Type B pancreatic cell (in vitro differentiated cells): ENCODE measurements around the gene PHKG1. TPM values are rescaled to one million over a fixed set of nuclear protein-coding genes. Genes with fewer than 3 reads are reported as not detected.
"Not testable (repeated sequence)": the region's sequence is repeated elsewhere in the genome, so short reads cannot be mapped to it uniquely, and the experiment has no call there.

Source experiments
- DNase-seq: peaks from one replicate; pipeline ENCODE4 v3.0.0; 2021; ENCODE audit warnings: mixed read lengths; ENCODE audit not compliant: unreplicated experiment; ENCODE audit errors: extremely low spot score
- H3K27ac Mint-ChIP-seq: 2 replicates; pipeline ENCODE4 v1.8.0; 2021; ENCODE audit warnings: mild to moderate bottlenecking, mixed read lengths
- H3K27me3 Mint-ChIP-seq: 2 replicates; pipeline ENCODE4 v1.8.0; 2021; ENCODE audit warnings: mixed read lengths
- H3K36me3 Mint-ChIP-seq: 2 replicates; pipeline ENCODE4 v1.8.0; 2021; ENCODE audit warnings: mixed read lengths
- H3K4me1 Mint-ChIP-seq: one replicate; pipeline ENCODE4 v1.8.0; 2021; ENCODE audit warnings: mixed read lengths; ENCODE audit not compliant: unreplicated experiment
- H3K4me3 Mint-ChIP-seq: 2 replicates; pipeline ENCODE4 v1.8.0; 2021; ENCODE audit warnings: mild to moderate bottlenecking, mixed read lengths
- H3K9me3 Mint-ChIP-seq: 2 replicates; pipeline ENCODE4 v1.8.0; 2021; ENCODE audit warnings: mixed read lengths
- CTCF ChIP-seq: fragments of 200-600 bp; sonication (generic); conservative IDR thresholded peaks from 2 replicates; pipeline ENCODE4 v1.5.0; 2021; ENCODE audit warnings: antibody characterized with exemption, mild to moderate bottlenecking
- total RNA-seq: library from RNA; stranded (reverse); gene quantifications from 2 replicates; pipeline ENCODE4 v1.2.1, GENCODE V29; 2021; ENCODE audit warnings: low replicate concordance

PHKG1 gene
- total RNA-seq, 1 donor from 2014 or later: 1.8 TPM

GRCh38 chr7:56046721-56047445 lies 45.9 kb downstream of the PHKG1 start:
- no peak for TF ChIP-seq CTCF
- DNase-seq: no peak
- Mint-ChIP-seq H3K4me3 (peak overlapping the region; percentile 68), H3K27me3 (no peaks in the 10 kb centered on the region), H3K36me3 (peaks cover 4% of the 10 kb centered on the region), H3K9me3 (no peaks in the 10 kb centered on the region), H3K4me1 (peaks cover 16% of the 10 kb centered on the region), H3K27ac (peak overlapping the region; percentile 88)

GRCh38 chr7:56045758-56046157 lies 47.0 kb downstream of the PHKG1 start:
- DNase-seq, H3K36me3 Mint-ChIP-seq, H3K27ac Mint-ChIP-seq, H3K4me3 Mint-ChIP-seq, H3K27me3 Mint-ChIP-seq, H3K9me3 Mint-ChIP-seq: not testable (repeated sequence)
- peaks cover 16% of the 10 kb centered on the region for H3K4me1 Mint-ChIP-seq

GRCh38 chr7:56040730-56041129 lies 52.0 kb downstream of the PHKG1 start:
- no peaks in the 10 kb centered on the region for H3K4me1 Mint-ChIP-seq
- H3K27ac Mint-ChIP-seq: no peak overlapping the region
- no peak for TF ChIP-seq CTCF
- no peak for DNase-seq
- no peak overlapping the region for H3K4me3 Mint-ChIP-seq
- H3K9me3 Mint-ChIP-seq: no peaks in the 10 kb centered on the region
- peaks cover 4% of the 10 kb centered on the region for H3K36me3 Mint-ChIP-seq
- H3K27me3 Mint-ChIP-seq: no peaks in the 10 kb centered on the region

GRCh38 chr7:56033671-56034432 lies 58.9 kb downstream of the PHKG1 start:
- peak overlapping the region; percentile 83 for H3K27ac Mint-ChIP-seq

GRCh38 chr7:56032578-56032977 lies 60.2 kb downstream of the PHKG1 start:
- H3K4me3 Mint-ChIP-seq, H3K27ac Mint-ChIP-seq: not testable (repeated sequence)

More at GRCh38 chr7:56033671-56034432, 58.9 kb downstream of the PHKG1 start:
- H3K36me3 Mint-ChIP-seq: peaks cover 7% of the 10 kb centered on the region
- no peaks in the 10 kb centered on the region for H3K9me3 Mint-ChIP-seq
- H3K4me1 Mint-ChIP-seq: no peaks in the 10 kb centered on the region
- H3K27me3 Mint-ChIP-seq: no peaks in the 10 kb centered on the region
- TF ChIP-seq CTCF: peak; percentile 62
- peak overlapping the region; percentile 91 for H3K4me3 Mint-ChIP-seq
- DNase-seq: peak; percentile 86

GRCh38 chr7:56031556-56031955 lies 61.2 kb downstream of the PHKG1 start:
- Mint-ChIP-seq H3K4me3 (peak overlapping the region; percentile 18), H3K36me3 (peaks cover 11% of the 10 kb centered on the region)
- not testable (repeated sequence) for H3K27me3 Mint-ChIP-seq, H3K9me3 Mint-ChIP-seq, H3K27ac Mint-ChIP-seq, H3K4me1 Mint-ChIP-seq, DNase-seq

More at GRCh38 chr7:56032578-56032977, 60.2 kb downstream of the PHKG1 start:
- H3K27me3 Mint-ChIP-seq, H3K9me3 Mint-ChIP-seq, DNase-seq, H3K4me1 Mint-ChIP-seq, H3K36me3 Mint-ChIP-seq: not testable (repeated sequence)

- no peak for TF ChIP-seq CTCF
- no peaks in the 10 kb centered on the region for H3K4me1 Mint-ChIP-seq
- H3K4me3 Mint-ChIP-seq: no peak overlapping the region
- H3K27ac Mint-ChIP-seq: no peak overlapping the region
- no peak for DNase-seq
- H3K27me3 Mint-ChIP-seq: no peaks in the 10 kb centered on the region
- H3K9me3 Mint-ChIP-seq: no peaks in the 10 kb centered on the region
- peaks cover 16% of the 10 kb centered on the region for H3K36me3 Mint-ChIP-seq
Observed at GRCh38 chr7:56030340-56030739, 62.4 kb downstream of the PHKG1 start.
